IMR-90 (cell line): ENCODE measurements around the gene NTRK2. TPM values are rescaled to one million over a fixed set of nuclear protein-coding genes. Genes with fewer than 3 reads are reported as not detected.

Experiments
- ATAC-seq: fragments of 200-7000 bp; cut with Tn5 transposase; 2 replicates; pipeline ENCODE4 v1.9.1; 2020; ENCODE audit warnings: low read depth, mild to moderate bottlenecking, moderate library complexity
- BruUV-seq: library from RNA; stranded (reverse); fragments of 400-500 nt; replicated peaks from 2 replicates; lab custom pipeline; 2021; lab: Mats Ljungman, UMichigan
- CTCF ChIA-PET: fragments of 300-600 bp; formaldehyde crosslinking; extraction: SDS; loops from one replicate; lab custom pipeline; 2021; ENCODE audit warnings: antibody characterized with exemption; lab: Yijun Ruan, JAX
- POLR2A ChIA-PET: fragments of 300-600 bp; sonication (Branson Sonifier 250); formaldehyde crosslinking; loops from one replicate; lab custom pipeline; 2022; ENCODE audit warnings: antibody characterized with exemption; ENCODE audit not compliant: unreplicated experiment; lab: Charles Lee
- DNase-seq: peaks from one replicate; pipeline ENCODE4 v3.0.0; 2013
- H2AFZ ChIP-seq: replicated peaks from 2 replicates; pipeline ENCODE3; 2013; ENCODE audit warnings: low read length, mild to moderate bottlenecking; ENCODE audit not compliant: poor library complexity
- H2AK5ac ChIP-seq: 2 replicates; pipeline ENCODE4 v1.6.1; 2013; ENCODE audit warnings: low read depth, low read length, inconsistent platforms
- H2AK9ac ChIP-seq: replicated peaks from 2 replicates; pipeline ENCODE3; 2013; ENCODE audit warnings: mild to moderate bottlenecking, low read depth, low read length, moderate library complexity; ENCODE audit not compliant: poor library complexity
- H2BK120ac ChIP-seq: 2 replicates; pipeline ENCODE4 v1.6.1; 2013; ENCODE audit warnings: low read depth, low read length, inconsistent platforms
- H2BK15ac ChIP-seq: 3 replicates; pipeline ENCODE4 v1.6.1; 2013; ENCODE audit warnings: low read depth, low read length, inconsistent platforms
- H2BK20ac ChIP-seq: 2 replicates; pipeline ENCODE4 v1.6.1; 2013; ENCODE audit warnings: low read depth, mild to moderate bottlenecking, inconsistent platforms, low read length, moderate library complexity
- H2BK5ac ChIP-seq: 2 replicates; pipeline ENCODE4 v1.6.1; 2013; ENCODE audit warnings: mild to moderate bottlenecking, low read depth, low read length, inconsistent platforms; ENCODE audit not compliant: poor library complexity, severe bottlenecking
- H3K14ac ChIP-seq: replicated peaks from 2 replicates; pipeline ENCODE4 v1.6.1; 2013; ENCODE audit warnings: low read depth, low read length, inconsistent platforms
- H3K18ac ChIP-seq: 2 replicates; pipeline ENCODE4 v1.6.1; 2013; ENCODE audit warnings: low read depth, low read length, control low read depth
- H3K23ac ChIP-seq: 2 replicates; pipeline ENCODE4 v1.6.1; 2013; ENCODE audit warnings: low read depth, low read length, inconsistent platforms
- H3K27ac ChIP-seq: 2 replicates; pipeline ENCODE4 v1.5.1; 2013; ENCODE audit warnings: mild to moderate bottlenecking, control low read depth, low read length; ENCODE audit not compliant: insufficient read depth
- H3K27me3 ChIP-seq: 2 replicates; pipeline ENCODE4 v1.6.1; 2013; ENCODE audit warnings: low read length; ENCODE audit not compliant: control insufficient read depth, insufficient read depth
- H3K36me3 ChIP-seq: 2 replicates; pipeline ENCODE4 v1.6.1; 2013; ENCODE audit warnings: low read length, mixed read lengths; ENCODE audit not compliant: control insufficient read depth, insufficient read depth
- H3K4ac ChIP-seq: 2 replicates; pipeline ENCODE4 v1.6.1; 2013; ENCODE audit warnings: low read depth, low read length, inconsistent platforms
- H3K4me1 ChIP-seq: 2 replicates; pipeline ENCODE4 v1.6.1; 2013; ENCODE audit warnings: low read length, mixed read lengths; ENCODE audit not compliant: control insufficient read depth, insufficient read depth
- H3K4me2 ChIP-seq: 2 replicates; pipeline ENCODE4 v1.6.1; 2013; ENCODE audit warnings: low read depth, mild to moderate bottlenecking, control low read depth, low read length, moderate library complexity
- H3K4me3 ChIP-seq: 2 replicates; pipeline ENCODE4 v1.5.1; 2013; ENCODE audit warnings: low read depth, mild to moderate bottlenecking, control low read depth, low read length, moderate library complexity; ENCODE audit not compliant: insufficient read depth
- H3K56ac ChIP-seq: 2 replicates; pipeline ENCODE4 v1.6.1; 2013; ENCODE audit warnings: low read length, inconsistent platforms; ENCODE audit not compliant: insufficient read depth; ENCODE audit errors: extremely low read depth
- H3K79me1 ChIP-seq, 2 experiments: 2 replicates each; pipeline ENCODE4 v1.6.1; 2013; ENCODE audit warnings: low read length in 2 of 2, inconsistent platforms in 1 of 2, low read depth in 1 of 2
- H3K9ac ChIP-seq: 2 replicates; pipeline ENCODE4 v1.6.1; 2013; ENCODE audit warnings: low read depth, low read length, control low read depth
- H3K9me1 ChIP-seq: 2 replicates; pipeline ENCODE4 v1.6.1; 2013; ENCODE audit warnings: low read length, inconsistent platforms; ENCODE audit not compliant: insufficient read depth
- H3K9me3 ChIP-seq: 2 replicates; pipeline ENCODE4 v1.6.1; 2013; ENCODE audit warnings: low read length; ENCODE audit not compliant: control insufficient read depth, insufficient read depth
- H4K20me1 ChIP-seq: 2 replicates; pipeline ENCODE4 v1.6.1; 2013; ENCODE audit warnings: low read length, inconsistent platforms; ENCODE audit not compliant: insufficient read depth
- H4K5ac ChIP-seq: 2 replicates; pipeline ENCODE4 v1.6.1; 2013; ENCODE audit warnings: mild to moderate bottlenecking, low read depth, low read length, control low read depth
- H4K8ac ChIP-seq, 2 experiments: 2 replicates each; pipeline ENCODE4 v1.6.1; 2013; ENCODE audit warnings: low read depth in 2 of 2, low read length in 2 of 2, control low read depth in 1 of 2, inconsistent platforms in 1 of 2
- H4K91ac ChIP-seq: 2 replicates; pipeline ENCODE4 v1.6.1; 2013; ENCODE audit warnings: low read depth, low read length, inconsistent platforms; ENCODE audit not compliant: insufficient read depth
- CEBPB ChIP-seq: IDR thresholded peaks from 2 replicates; pipeline ENCODE4 v1.6.1; 2012; ENCODE audit warnings: low read depth, low read length, improper control_type of control experiment
- CHD1 ChIP-seq: IDR thresholded peaks from 2 replicates; pipeline ENCODE4 v1.6.1; 2012; ENCODE audit warnings: low read depth, low read length, improper control_type of control experiment
- FOS ChIP-seq: fragments of 150-350 bp; IDR thresholded peaks from 2 replicates; pipeline ENCODE4 v1.6.1; 2016; ENCODE audit warnings: low read depth, low read length
- MAZ ChIP-seq: IDR thresholded peaks from 2 replicates; pipeline ENCODE4 v1.6.1; 2012; ENCODE audit warnings: low read depth, mild to moderate bottlenecking, low read length, improper control_type of control experiment, moderate library complexity, borderline replicate concordance
- MXI1 ChIP-seq: IDR thresholded peaks from 2 replicates; pipeline ENCODE4 v1.6.1; 2012; ENCODE audit warnings: low read depth, mild to moderate bottlenecking, low read length, moderate library complexity, borderline replicate concordance
- POLR2A ChIP-seq: IDR thresholded peaks from 2 replicates; pipeline ENCODE4 v1.6.1; 2012; ENCODE audit warnings: mild to moderate bottlenecking, low read depth, low read length
- RAD21 ChIP-seq: IDR thresholded peaks from 2 replicates; pipeline ENCODE4 v1.6.1; 2012; ENCODE audit warnings: low read length, improper control_type of control experiment
- RCOR1 ChIP-seq: IDR thresholded peaks from 2 replicates; pipeline ENCODE4 v1.6.1; 2012; ENCODE audit warnings: mild to moderate bottlenecking, low read length, improper control_type of control experiment; ENCODE audit not compliant: insufficient replicate concordance
- RFX5 ChIP-seq: IDR thresholded peaks from 2 replicates; pipeline ENCODE4 v1.8.0; 2012; ENCODE audit warnings: low read depth, mild to moderate bottlenecking, low read length, moderate library complexity
- WGBS, 2 experiments: methylation state at CpG; one replicate each; pipeline versions ENCODE4 v1.1.5 to v1.1.7; 2013; ENCODE audit warnings: missing lambda C conversion rate in 2 of 2; ENCODE audit not compliant: insufficient read length in 1 of 2; ENCODE audit errors: extremely low coverage in 2 of 2; 5-methylcytosine and 5-hydroxymethylcytosine counted together
- dilution Hi-C: fragments of 300-500 bp; cut with HindIII; formaldehyde crosslinking; loops from one replicate; pipeline ENCODE4 v1.14.3; 2018; ENCODE audit warnings: low sequenced_read_pairs; ENCODE audit not compliant: unreplicated experiment
- in situ Hi-C: fragments of 300-500 bp; cut with MboI; formaldehyde crosslinking; loops from 3 replicates; pipeline ENCODE4 v1.14.3; 2019; ENCODE audit warnings: low sequenced_read_pairs, inconsistent platforms, mixed read lengths
- intact Hi-C: fragments of 100-400 bp; cut with micrococcal nuclease; formaldehyde crosslinking; loops from 2 replicates; pipeline ENCODE4 v1.10.0; 2022
- polyA plus RNA-seq, 3 experiments: library from polyadenylated mRNA; depleted of rRNA; stranded (reverse); fragments of >200 nt; gene quantifications; 2 replicates each; pipeline ENCODE4 v1.2.3, GENCODE V29; 2012; ENCODE audit warnings: low replicate concordance in 1 of 3
- total RNA-seq: library from RNA; depleted of rRNA; stranded (reverse); fragments of >200 nt; gene quantifications from 2 replicates; pipeline ENCODE4 v1.2.3, GENCODE V29; 2012
- TF ChIP-seq, protein P1 (sequence below): fragments of 150-350 bp; IDR thresholded peaks from 2 replicates; pipeline ENCODE4 v1.6.1; 2016; ENCODE audit warnings: low read depth, mild to moderate bottlenecking, low read length, moderate library complexity, borderline replicate concordance
- TF ChIP-seq, protein P2 (sequence below): fragments of 150-350 bp; IDR thresholded peaks from 2 replicates; pipeline ENCODE4 v1.6.1; 2017; ENCODE audit warnings: mild to moderate bottlenecking, antibody characterized with exemption, low read length, low read depth

Gene NTRK2
- total and polyA plus RNA-seq, 2 of the 4 experiments (the other 2 are of a cell fraction): under 0.01 to 0.02 TPM

GRCh38 chr9:84829997-84830696 lies 160.6 kb downstream of the NTRK2 start:
- ATAC-seq: no peak
- intact Hi-C loops: no loop called here
- Histone ChIP-seq H2BK20ac (no peak overlapping the region), H3K27ac (no peak overlapping the region), H3K14ac (no peak overlapping the region), H3K9me1 (no peaks in the 10 kb centered on the region), H3K9ac (no peak overlapping the region), H3K4me1 (no peaks in the 10 kb centered on the region), H2BK5ac (no peak overlapping the region), H3K9me3 (peaks cover 9% of the 10 kb centered on the region), H4K20me1 (no peaks in the 10 kb centered on the region), H2AFZ (no peak overlapping the region), H2BK120ac (no peak overlapping the region), H3K4ac (no peak overlapping the region), H3K4me2 (no peak overlapping the region), H3K18ac (no peak overlapping the region), H4K8ac (no peak overlapping the region), H3K4me3 (no peak overlapping the region), H2BK15ac (no peak overlapping the region), H4K91ac (no peak overlapping the region), H2AK5ac (no peak overlapping the region), H3K27me3 (no peaks in the 10 kb centered on the region), H3K79me1 (no peaks in the 10 kb centered on the region), H4K5ac (no peak overlapping the region), H3K23ac (no peak overlapping the region), H2AK9ac (no peak overlapping the region), H3K56ac (no peak overlapping the region), H3K36me3 (no peaks in the 10 kb centered on the region)
- BruUV-seq: no TSS peak
- POLR2A ChIA-PET: no interaction called here
- in situ Hi-C loops: no loop called here
- WGBS, 2 experiments: no CpG with 5 or more reads among the region's 6 CpGs
- dilution Hi-C loops: no loop called here
- TF ChIP-seq RCOR1 (no peak), RAD21 (no peak), MAZ (no peak), RFX5 (no peak), CHD1 (no peak), FOS (no peak), POLR2A (no peak), MXI1 (no peak), CEBPB (no peak)
- TF ChIP-seq, protein P1, sequence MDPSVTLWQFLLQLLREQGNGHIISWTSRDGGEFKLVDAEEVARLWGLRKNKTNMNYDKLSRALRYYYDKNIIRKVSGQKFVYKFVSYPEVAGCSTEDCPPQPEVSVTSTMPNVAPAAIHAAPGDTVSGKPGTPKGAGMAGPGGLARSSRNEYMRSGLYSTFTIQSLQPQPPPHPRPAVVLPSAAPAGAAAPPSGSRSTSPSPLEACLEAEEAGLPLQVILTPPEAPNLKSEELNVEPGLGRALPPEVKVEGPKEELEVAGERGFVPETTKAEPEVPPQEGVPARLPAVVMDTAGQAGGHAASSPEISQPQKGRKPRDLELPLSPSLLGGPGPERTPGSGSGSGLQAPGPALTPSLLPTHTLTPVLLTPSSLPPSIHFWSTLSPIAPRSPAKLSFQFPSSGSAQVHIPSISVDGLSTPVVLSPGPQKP: no peak
- TF ChIP-seq, protein P2, sequence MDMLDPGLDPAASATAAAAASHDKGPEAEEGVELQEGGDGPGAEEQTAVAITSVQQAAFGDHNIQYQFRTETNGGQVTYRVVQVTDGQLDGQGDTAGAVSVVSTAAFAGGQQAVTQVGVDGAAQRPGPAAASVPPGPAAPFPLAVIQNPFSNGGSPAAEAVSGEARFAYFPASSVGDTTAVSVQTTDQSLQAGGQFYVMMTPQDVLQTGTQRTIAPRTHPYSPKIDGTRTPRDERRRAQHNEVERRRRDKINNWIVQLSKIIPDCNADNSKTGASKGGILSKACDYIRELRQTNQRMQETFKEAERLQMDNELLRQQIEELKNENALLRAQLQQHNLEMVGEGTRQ: no peak
- DNase-seq: no peak
- CTCF ChIA-PET: no interaction called here
